HEK293T (cell line): ENCODE measurements around the gene LRRC14B.
A peak's percentile ranks its signal among the peaks of the same experiment; 100 is the strongest.

Source experiments
- CTCF ChIA-PET: fragments of 350-600 bp; formaldehyde crosslinking; extraction: SDS; loops from one replicate; lab custom pipeline; 2021; ENCODE audit warnings: antibody characterized with exemption, inconsistent platforms; lab: Yijun Ruan, JAX
- POLR2A ChIA-PET: fragments of 350-600 bp; formaldehyde crosslinking; extraction: SDS; loops from one replicate; lab custom pipeline; 2020; ENCODE audit warnings: antibody characterized with exemption, inconsistent platforms; lab: Yijun Ruan, JAX
- DNase-seq: peaks from one replicate; pipeline ENCODE4 v3.0.0; 2012; ENCODE audit warnings: mixed read lengths; ENCODE audit errors: extremely low spot score
- ARNT ChIP-seq: fragments of 450-650 bp; IDR thresholded peaks from 2 replicates; pipeline ENCODE4 v1.6.1; 2017; ENCODE audit warnings: mild to moderate bottlenecking
- BHLHE40 ChIP-seq: fragments of 450-650 bp; IDR thresholded peaks from 2 replicates; pipeline ENCODE4 v1.6.1; 2016; ENCODE audit warnings: mild to moderate bottlenecking, moderate library complexity, borderline replicate concordance
- CTBP1 ChIP-seq: fragments of 450-650 bp; IDR thresholded peaks from 2 replicates; pipeline ENCODE4 v1.6.1; 2016; ENCODE audit warnings: borderline replicate concordance
- ELF4 ChIP-seq: fragments of 450-650 bp; IDR thresholded peaks from 2 replicates; pipeline ENCODE4 v1.6.1; 2017; ENCODE audit warnings: antibody characterized with exemption
- FOXA1 ChIP-seq: fragments of 450-650 bp; IDR thresholded peaks from 2 replicates; pipeline ENCODE4 v1.6.1; 2016; ENCODE audit warnings: mild to moderate bottlenecking
- FOXK2 ChIP-seq: fragments of 450-650 bp; IDR thresholded peaks from 2 replicates; pipeline ENCODE4 v1.6.1; 2016; ENCODE audit warnings: mild to moderate bottlenecking
- FOXM1 ChIP-seq: fragments of 450-650 bp; IDR thresholded peaks from 2 replicates; pipeline ENCODE4 v1.6.1; 2017; ENCODE audit warnings: mild to moderate bottlenecking, borderline replicate concordance
- HDGF ChIP-seq: fragments of 450-650 bp; IDR thresholded peaks from 2 replicates; pipeline ENCODE4 v1.6.1; 2017; ENCODE audit warnings: antibody characterized with exemption, borderline replicate concordance
- L3MBTL2 ChIP-seq: fragments of 450-650 bp; conservative IDR thresholded peaks from 2 replicates; pipeline ENCODE4 v1.6.1; 2016; ENCODE audit warnings: mild to moderate bottlenecking
- LEF1 ChIP-seq: fragments of 450-650 bp; IDR thresholded peaks from 2 replicates; pipeline ENCODE4 v1.6.1; 2017; ENCODE audit warnings: mild to moderate bottlenecking, borderline replicate concordance
- NFRKB ChIP-seq: fragments of 450-650 bp; IDR thresholded peaks from 2 replicates; pipeline ENCODE4 v1.6.1; 2016; ENCODE audit warnings: mild to moderate bottlenecking, moderate library complexity
- SP1 ChIP-seq: fragments of 450-650 bp; IDR thresholded peaks from 2 replicates; pipeline ENCODE4 v1.6.1; 2017
- SUZ12 ChIP-seq: fragments of 450-650 bp; IDR thresholded peaks from 2 replicates; pipeline ENCODE4 v1.6.1; 2016; ENCODE audit warnings: mild to moderate bottlenecking
- TARDBP ChIP-seq: fragments of 450-650 bp; IDR thresholded peaks from 2 replicates; pipeline ENCODE4 v1.6.1; 2016
- ZNF384 ChIP-seq: fragments of 450-650 bp; IDR thresholded peaks from 2 replicates; pipeline ENCODE4 v1.6.1; 2016
- TF ChIP-seq, protein P1 (sequence below): fragments of 450-650 bp; IDR thresholded peaks from 2 replicates; pipeline ENCODE4 v1.6.1; 2016

LRRC14B gene

DNA sequence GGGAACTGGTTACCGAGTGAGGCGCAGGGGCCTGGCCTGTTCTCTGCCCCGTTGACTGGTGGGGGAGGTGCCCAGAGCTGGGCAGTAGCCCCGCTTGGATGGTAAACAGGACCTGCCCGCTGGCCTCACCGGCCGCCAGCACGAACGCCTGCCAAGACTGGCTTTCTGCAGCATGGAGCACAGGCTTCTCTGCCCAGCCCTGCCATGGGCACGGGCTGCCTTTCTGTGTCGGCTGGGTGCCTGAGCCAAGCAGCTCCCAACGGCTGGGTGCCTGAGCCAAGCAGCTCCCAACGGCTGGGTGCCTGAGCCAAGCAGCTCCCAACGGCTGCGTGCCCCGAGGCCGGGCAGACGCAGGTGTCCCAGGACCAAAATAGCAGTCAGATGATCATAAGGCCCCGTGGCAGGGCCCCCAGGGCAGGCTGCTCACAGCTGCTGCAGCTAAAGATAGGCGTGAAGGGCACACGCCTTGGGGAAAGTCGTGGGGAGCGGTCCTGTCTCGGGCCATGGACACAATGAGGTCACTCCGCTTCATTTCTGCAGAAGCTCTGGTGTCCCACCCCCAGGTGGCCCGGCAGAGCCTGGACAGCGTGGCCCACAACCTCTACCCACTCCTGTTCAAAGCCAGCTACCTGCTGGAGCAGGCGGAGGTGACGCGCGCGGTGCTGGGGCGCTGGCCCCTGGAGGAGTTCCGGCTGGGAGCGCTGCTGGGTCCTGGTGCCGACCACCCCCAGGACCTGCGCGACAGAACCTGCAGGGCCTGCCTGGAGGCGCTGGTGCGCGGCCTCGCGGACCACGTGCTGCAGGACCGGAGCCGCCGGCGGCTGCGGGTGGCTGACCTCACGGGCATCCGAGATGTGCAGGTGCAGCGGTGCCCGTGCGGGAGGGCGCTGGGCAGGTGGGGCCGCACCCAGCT, at the start of gene LRRC14B:
Gene LRRC14B (plus strand): TSS at position 460 of the 913 bp plus-strand sequence. CDS start 44 bp downstream, at position 504.
- DNase-seq: no peak
- no peak for TF ChIP-seq FOXK2
- TF ChIP-seq SUZ12: no peak
- no peak for TF ChIP-seq ELF4
- no peak for TF ChIP-seq BHLHE40
- no peak for TF ChIP-seq SP1
- TF ChIP-seq, protein P1, sequence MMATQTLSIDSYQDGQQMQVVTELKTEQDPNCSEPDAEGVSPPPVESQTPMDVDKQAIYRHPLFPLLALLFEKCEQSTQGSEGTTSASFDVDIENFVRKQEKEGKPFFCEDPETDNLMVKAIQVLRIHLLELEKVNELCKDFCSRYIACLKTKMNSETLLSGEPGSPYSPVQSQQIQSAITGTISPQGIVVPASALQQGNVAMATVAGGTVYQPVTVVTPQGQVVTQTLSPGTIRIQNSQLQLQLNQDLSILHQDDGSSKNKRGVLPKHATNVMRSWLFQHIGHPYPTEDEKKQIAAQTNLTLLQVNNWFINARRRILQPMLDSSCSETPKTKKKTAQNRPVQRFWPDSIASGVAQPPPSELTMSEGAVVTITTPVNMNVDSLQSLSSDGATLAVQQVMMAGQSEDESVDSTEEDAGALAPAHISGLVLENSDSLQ: no peak
- no peak for TF ChIP-seq L3MBTL2
- TF ChIP-seq FOXM1: no peak
- no peak for TF ChIP-seq ARNT
- no peak for TF ChIP-seq HDGF
- no peak for TF ChIP-seq LEF1
- no peak for TF ChIP-seq NFRKB
- TF ChIP-seq FOXA1: no peak
- TF ChIP-seq ZNF384: no peak
- no peak for TF ChIP-seq TARDBP
- no peak for TF ChIP-seq CTBP1
- ChIA-PET CTCF (no interaction called here), POLR2A (interaction anchor here (0.9 kb wide), 1 partner anchor 27 kb away, joined by 7 read pairs; the partner anchor contains the start of genes CCDC127 and SDHA)

DNA sequence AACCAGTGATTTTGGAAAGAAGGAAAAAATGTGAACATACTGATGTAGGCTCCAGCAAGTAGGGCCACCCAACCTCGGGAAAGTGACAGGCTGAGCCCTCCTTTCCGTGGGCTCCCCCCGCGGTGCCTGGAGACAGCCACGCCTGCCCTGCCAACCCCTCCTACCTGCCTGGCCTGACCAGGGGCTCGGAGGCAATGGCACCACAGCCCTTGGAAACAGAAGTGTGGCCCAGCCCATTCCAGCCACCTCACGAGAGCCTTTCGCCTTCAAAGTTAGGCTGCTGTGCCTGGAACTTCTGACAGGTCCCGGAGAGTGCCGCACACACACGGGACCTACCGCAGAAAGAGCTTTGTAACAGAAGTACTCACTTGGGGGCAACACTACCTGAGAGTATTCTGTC, 49.5 kb upstream of the LRRC14B start:
- POLR2A ChIA-PET: interaction anchor here (0.6 kb wide), 1 partner anchor 50 kb away, joined by 3 read pairs; the partner anchor contains the start of gene PLEKHG4B
- TF ChIP-seq SUZ12: no peak
- TF ChIP-seq FOXM1: no peak
- TF ChIP-seq HDGF: no peak
- TF ChIP-seq, protein P1: no peak
- no peak for TF ChIP-seq ZNF384
- TF ChIP-seq BHLHE40: no peak
- TF ChIP-seq LEF1: no peak
- no peak for TF ChIP-seq SP1
- TF ChIP-seq NFRKB: no peak
- no peak for TF ChIP-seq ARNT
- no peak for TF ChIP-seq FOXK2
- TF ChIP-seq L3MBTL2: no peak
- TF ChIP-seq FOXA1: no peak
- no peak for TF ChIP-seq ELF4
- no peak for TF ChIP-seq CTBP1
- no peak for TF ChIP-seq TARDBP
- no peak for DNase-seq
- CTCF ChIA-PET: no interaction called here

DNA sequence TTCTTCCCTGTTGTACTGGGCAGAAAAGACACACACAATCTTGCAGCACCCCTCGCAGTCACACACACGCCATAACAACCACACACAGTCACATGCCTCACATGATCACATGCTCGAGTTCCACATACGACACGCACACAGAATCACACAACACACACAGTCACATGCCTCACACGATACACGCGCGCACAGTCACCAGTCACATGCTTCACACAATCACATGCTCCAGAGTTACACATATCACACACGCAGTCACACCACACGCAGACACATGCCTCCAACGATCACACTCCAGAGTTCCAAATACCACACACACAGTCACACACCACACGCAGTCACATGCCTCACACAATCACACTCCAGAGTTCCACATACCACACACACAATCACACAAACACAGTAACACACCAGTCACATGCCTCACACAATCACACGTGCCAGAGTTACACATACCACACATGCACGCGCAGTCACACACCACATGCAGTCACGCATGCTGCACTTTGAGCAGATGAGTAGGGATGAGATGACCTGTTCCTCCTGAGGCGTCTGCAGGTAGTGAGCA, 49.0 kb upstream of the LRRC14B start:
- POLR2A ChIA-PET: no interaction called here
- CTCF ChIA-PET: no interaction called here
- DNase-seq: no peak
- TF ChIP-seq TARDBP (peak; percentile 8; the same call in 1 of the 2 replicates), ZNF384 (no peak)

DNA sequence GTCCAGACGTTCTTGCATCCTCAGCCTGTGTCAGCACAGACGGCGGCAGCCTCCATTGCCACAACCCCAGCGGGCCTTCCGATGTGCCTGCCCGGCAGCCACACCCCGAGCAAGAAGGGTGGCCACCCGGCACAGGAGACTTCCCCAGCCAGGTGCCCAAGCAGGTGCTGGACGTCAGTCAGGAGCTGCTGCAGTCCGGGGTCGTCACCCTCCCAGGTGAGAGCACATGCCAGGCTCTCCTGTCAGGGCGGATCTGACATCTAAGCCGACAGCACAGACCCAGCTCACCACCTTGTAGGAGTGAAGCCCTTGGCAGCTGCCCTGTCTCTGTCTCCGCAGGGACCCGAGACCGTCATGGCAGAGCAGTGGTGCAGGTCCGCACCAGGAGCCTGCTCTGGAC, 48.3 kb upstream of the LRRC14B start:
- ChIA-PET CTCF (interaction anchor here (0.6 kb wide), 1 partner anchor 9 kb away, joined by 5 read pairs; no protein-coding TSS in a partner anchor), POLR2A (interaction anchor here (0.6 kb wide), 1 partner anchor 468 kb away, joined by 3 read pairs; no protein-coding TSS in a partner anchor)
- no peak for DNase-seq
- no peak for TF ChIP-seq FOXM1
- TF ChIP-seq TARDBP: no peak
- TF ChIP-seq FOXA1: no peak
- TF ChIP-seq LEF1: no peak
- TF ChIP-seq ELF4: no peak
- no peak for TF ChIP-seq ZNF384
- TF ChIP-seq L3MBTL2: no peak
- TF ChIP-seq, protein P1: no peak
- no peak for TF ChIP-seq NFRKB
- no peak for TF ChIP-seq ARNT
- TF ChIP-seq FOXK2: no peak
- TF ChIP-seq CTBP1: no peak
- TF ChIP-seq SP1: no peak
- no peak for TF ChIP-seq BHLHE40
- no peak for TF ChIP-seq SUZ12
- TF ChIP-seq HDGF: no peak

DNA sequence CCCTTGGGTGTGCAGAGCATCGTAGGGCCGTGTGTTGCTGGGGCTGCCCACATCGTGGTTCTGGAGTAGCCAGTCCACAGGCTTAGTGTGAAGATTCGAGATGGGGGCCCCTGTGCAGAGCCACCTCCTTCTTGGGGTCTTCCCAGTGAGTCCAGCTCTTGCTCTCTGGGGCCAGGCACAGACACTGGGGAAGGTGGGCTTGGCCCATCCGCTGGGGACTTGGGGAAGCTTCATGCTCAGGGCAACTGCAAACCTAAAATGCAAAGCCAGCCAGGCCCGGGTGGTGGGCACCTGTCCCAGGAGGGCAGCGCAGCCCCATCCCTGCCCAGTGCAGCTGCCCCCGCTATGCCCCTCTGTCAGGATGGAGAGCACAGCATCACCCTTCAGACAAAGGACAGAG, 46.4 kb upstream of the LRRC14B start:
- CTCF ChIA-PET: no interaction called here
- POLR2A ChIA-PET: no interaction called here
- no peak for DNase-seq
- no peak for TF ChIP-seq CTBP1
